Cardiac muscle cell (in vitro differentiated cells and primary cell): Measurements from ENCODE around the gene MPV17L. TPM values are rescaled to one million over a fixed set of nuclear protein-coding genes. Genes with fewer than 3 reads are reported as not detected.
A peak's percentile ranks its signal among the peaks of the same experiment; 100 is the strongest.
"Not testable (repeated sequence)": the region's sequence is repeated elsewhere in the genome, so short reads cannot be mapped to it uniquely, and the experiment has no call there.

Source experiments
- DNase-seq, 2 donors: peaks; one replicate each; pipeline versions ENCODE4 v3.0.0 to v3.0.0-alpha.2; 2010 to 2017; ENCODE audit warnings: low read depth in 1 of 2, low spot score in 1 of 2
- H3K27ac ChIP-seq: fragments of 200-600 bp; sonication (generic); 2 replicates; pipeline ENCODE4 v1.5.1; 2016
- H3K27me3 ChIP-seq: fragments of 200-600 bp; sonication (generic); 2 replicates; pipeline ENCODE4 v1.6.0; 2016; ENCODE audit warnings: control low read depth
- H3K36me3 ChIP-seq: fragments of 200-600 bp; sonication (generic); 2 replicates; pipeline ENCODE4 v1.5.1; 2016; ENCODE audit warnings: control low read depth
- H3K4me1 ChIP-seq: fragments of 200-600 bp; sonication (generic); 2 replicates; pipeline ENCODE4 v1.8.1; 2017; ENCODE audit warnings: low read depth, mild to moderate bottlenecking, mixed run types
- H3K4me3 ChIP-seq: fragments of 200-600 bp; sonication (generic); 2 replicates; pipeline ENCODE4 v1.5.1; 2016; ENCODE audit warnings: mild to moderate bottlenecking
- H3K9me3 ChIP-seq: fragments of 200-600 bp; sonication (generic); 2 replicates; pipeline ENCODE4 v1.5.1; 2017; ENCODE audit warnings: low read depth, mild to moderate bottlenecking, control low read depth
- polyA plus RNA-seq: library from polyadenylated mRNA; unstranded; fragments of >200 nt; fragmentation: Nextera tagmentation; extraction: Ambion mirVana; gene quantifications from 2 replicates; pipeline ENCODE4 v1.2.1, GENCODE V29; 2016
- total RNA-seq: library from RNA; depleted of rRNA; stranded (reverse); fragments of >200 nt; gene quantifications from 2 replicates; pipeline ENCODE4 v1.2.3, GENCODE V29; 2016
- TF ChIP-seq, protein P1 (sequence below): IDR thresholded peaks from 2 replicates; pipeline ENCODE4 v1.5.1; 2012; ENCODE audit warnings: low read depth, mild to moderate bottlenecking, low read length

Gene MPV17L
- total and polyA plus RNA-seq, 2 experiments from 2014 or later = 1.3 to 1.8 TPM

GRCh38 chr16:15422222-15422621 lies 26.7 kb downstream of the MPV17L start:
- DNase-seq = no peak
- H3K36me3 ChIP-seq = no peaks in the 10 kb centered on the region
- H3K27ac ChIP-seq = no peak overlapping the region
- H3K4me3 ChIP-seq = no peak overlapping the region
- H3K4me1 ChIP-seq = no peaks in the 10 kb centered on the region
- TF ChIP-seq, protein P1, sequence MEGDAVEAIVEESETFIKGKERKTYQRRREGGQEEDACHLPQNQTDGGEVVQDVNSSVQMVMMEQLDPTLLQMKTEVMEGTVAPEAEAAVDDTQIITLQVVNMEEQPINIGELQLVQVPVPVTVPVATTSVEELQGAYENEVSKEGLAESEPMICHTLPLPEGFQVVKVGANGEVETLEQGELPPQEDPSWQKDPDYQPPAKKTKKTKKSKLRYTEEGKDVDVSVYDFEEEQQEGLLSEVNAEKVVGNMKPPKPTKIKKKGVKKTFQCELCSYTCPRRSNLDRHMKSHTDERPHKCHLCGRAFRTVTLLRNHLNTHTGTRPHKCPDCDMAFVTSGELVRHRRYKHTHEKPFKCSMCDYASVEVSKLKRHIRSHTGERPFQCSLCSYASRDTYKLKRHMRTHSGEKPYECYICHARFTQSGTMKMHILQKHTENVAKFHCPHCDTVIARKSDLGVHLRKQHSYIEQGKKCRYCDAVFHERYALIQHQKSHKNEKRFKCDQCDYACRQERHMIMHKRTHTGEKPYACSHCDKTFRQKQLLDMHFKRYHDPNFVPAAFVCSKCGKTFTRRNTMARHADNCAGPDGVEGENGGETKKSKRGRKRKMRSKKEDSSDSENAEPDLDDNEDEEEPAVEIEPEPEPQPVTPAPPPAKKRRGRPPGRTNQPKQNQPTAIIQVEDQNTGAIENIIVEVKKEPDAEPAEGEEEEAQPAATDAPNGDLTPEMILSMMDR = no peak
- no peaks in the 10 kb centered on the region for H3K27me3 ChIP-seq
- H3K9me3 ChIP-seq = no peaks in the 10 kb centered on the region

DNA sequence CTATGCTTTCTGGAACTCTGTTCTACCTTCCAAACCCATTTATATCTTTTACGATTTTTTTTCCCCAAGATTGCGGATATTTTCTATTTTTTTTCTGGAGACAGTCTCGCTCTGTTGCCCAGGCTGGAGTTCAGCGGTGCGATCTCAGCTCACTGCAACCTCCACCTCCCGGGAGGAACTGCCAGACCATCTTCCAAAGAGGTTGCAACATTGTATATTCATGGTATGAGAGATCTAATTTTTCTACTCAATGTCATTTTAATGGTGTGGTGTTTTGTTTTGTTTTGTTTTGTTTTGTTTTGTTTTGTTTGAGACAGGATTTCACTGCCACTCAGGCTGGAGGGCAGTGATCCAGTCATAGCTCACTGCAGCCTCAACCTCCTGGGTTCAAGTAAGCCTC lies 30.3 kb downstream of the MPV17L start:
- Histone ChIP-seq H3K4me3 (no peak overlapping the region), H3K27me3 (no peaks in the 10 kb centered on the region), H3K4me1 (no peaks in the 10 kb centered on the region), H3K27ac (no peak overlapping the region), H3K36me3 (no peaks in the 10 kb centered on the region), H3K9me3 (no peaks in the 10 kb centered on the region)
- TF ChIP-seq, protein P1 = no peak
- no peak for DNase-seq

DNA sequence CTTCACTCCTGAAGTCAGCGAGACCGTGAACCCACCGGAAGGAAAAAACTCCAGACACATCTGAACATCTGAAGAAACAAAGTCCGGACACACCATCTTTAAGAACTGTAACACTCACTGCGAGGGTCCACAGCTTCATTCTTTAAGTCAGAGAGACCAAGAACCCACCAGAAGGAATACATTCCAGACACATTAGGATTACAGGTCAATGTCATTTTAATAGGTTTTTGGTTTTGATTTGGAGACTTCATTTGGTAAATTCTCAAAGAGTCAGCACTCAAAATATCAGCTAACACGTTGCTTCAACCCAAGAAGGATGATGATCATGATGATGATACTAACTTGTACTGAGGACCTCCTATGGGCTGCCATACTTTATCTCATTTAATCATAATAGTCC lies 31.2 kb downstream of the MPV17L start:
- TF ChIP-seq, protein P1 = no peak
- no peak for DNase-seq
- H3K9me3 ChIP-seq = no peaks in the 10 kb centered on the region
- no peak overlapping the region for H3K4me3 ChIP-seq
- no peaks in the 10 kb centered on the region for H3K36me3 ChIP-seq
- peaks cover 2% of the 10 kb centered on the region for H3K27me3 ChIP-seq
- no peaks in the 10 kb centered on the region for H3K4me1 ChIP-seq
- H3K27ac ChIP-seq = no peak overlapping the region

DNA sequence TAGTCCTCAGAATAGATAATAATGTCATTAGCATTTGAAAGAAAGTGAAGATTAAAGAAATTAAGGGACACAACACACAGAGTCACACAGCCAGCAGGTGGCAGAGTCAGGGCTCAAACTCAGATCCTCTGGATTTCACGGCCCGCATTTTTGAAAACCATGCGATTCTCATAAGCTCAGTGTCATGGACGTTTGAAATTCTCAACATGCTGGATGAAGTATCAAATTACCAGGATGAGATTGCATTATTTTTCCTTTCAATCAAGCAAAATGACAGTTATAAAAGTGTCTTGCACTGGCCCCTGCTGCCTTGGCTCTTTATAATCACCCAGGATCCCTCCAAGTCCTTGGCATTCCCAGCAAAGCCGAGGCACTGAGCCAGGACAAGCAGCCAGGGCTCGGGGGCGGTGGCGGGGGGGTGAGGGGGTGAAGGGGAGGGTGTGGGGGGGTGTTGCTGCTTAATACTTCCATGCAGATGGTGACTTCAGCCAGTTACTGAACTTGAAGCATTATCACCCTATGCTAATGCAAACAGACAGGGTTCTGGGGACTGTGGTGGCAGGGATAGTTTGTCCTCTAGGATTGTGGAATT lies 32.2 kb downstream of the MPV17L start:
- Histone ChIP-seq H3K4me3 (no peak overlapping the region), H3K27ac (no peak overlapping the region), H3K9me3 (no peaks in the 10 kb centered on the region), H3K36me3 (no peaks in the 10 kb centered on the region), H3K27me3 (peaks cover 3% of the 10 kb centered on the region), H3K4me1 (no peaks in the 10 kb centered on the region)
- TF ChIP-seq, protein P1 = peak; percentile 67
- peak; percentile 6 to 87 for DNase-seq

DNA sequence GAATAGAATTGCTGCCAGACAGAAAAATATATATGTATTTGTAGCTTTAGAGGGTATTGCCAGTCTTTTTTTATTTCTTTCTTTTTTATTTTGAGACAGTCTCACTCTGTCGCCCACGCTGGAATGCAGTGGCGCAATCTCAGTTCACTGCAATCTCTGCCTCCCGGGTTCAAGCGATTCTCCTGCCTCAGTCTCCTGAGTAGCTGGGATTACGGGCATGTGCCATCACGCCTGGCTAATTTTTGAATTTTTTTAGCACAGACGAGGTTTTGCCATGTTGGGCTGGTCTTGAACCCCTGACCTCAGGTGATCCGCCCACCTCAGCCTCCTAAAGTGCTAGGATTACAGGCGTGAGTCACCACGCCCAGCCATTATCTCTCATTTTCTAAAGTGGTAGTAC lies 35.3 kb downstream of the MPV17L start:
- not testable (repeated sequence) for H3K4me1 ChIP-seq, DNase-seq, H3K9me3 ChIP-seq, H3K27ac ChIP-seq, H3K36me3 ChIP-seq, H3K4me3 ChIP-seq
- H3K27me3 ChIP-seq = peaks cover 13% of the 10 kb centered on the region

DNA sequence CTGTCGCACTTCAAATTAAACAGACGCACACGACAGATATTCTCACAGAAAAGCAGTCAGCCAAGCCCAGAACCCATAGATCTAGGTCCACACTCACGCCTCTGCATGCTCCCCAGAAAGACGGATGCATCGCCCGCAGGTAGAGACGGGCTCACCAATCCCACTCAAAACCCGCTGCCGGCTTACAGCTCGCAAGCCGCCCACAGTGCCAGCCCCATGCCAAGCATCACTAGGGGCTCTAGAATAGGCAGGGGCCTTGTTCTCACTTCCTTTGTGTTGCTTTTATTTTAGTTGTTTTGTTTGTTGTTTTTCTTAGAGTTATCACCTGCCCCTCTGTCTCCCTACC lies 38.5 kb downstream of the MPV17L start:
- no peak overlapping the region for H3K27ac ChIP-seq
- peaks cover 21% of the 10 kb centered on the region for H3K27me3 ChIP-seq
- TF ChIP-seq, protein P1 = no peak
- DNase-seq = no peak
- no peaks in the 10 kb centered on the region for H3K36me3 ChIP-seq
- H3K4me3 ChIP-seq = peak overlapping the region; percentile 53
- H3K4me1 ChIP-seq = peaks cover 4% of the 10 kb centered on the region
- H3K9me3 ChIP-seq = no peaks in the 10 kb centered on the region
